NB4 (cell line): ENCODE results near the gene KAT2B.

Source experiments
- DNase-seq: peaks from one replicate; pipeline ENCODE4 v3.0.0; 2010; ENCODE audit warnings: low read depth
- H3K4me3 ChIP-seq: one replicate; pipeline ENCODE4 v1.5.1; 2011; ENCODE audit warnings: mild to moderate bottlenecking, low read depth, low read length, moderate library complexity
- CTCF ChIP-seq: IDR thresholded peaks from one replicate; pipeline ENCODE4 v1.5.1; 2012; ENCODE audit warnings: low read depth, low read length
- MAX ChIP-seq: IDR thresholded peaks from 2 replicates; pipeline ENCODE4 v1.6.1; 2011; ENCODE audit warnings: low read depth, low read length
- MYC ChIP-seq: IDR thresholded peaks from 2 replicates; pipeline ENCODE4 v1.6.1; 2011; ENCODE audit warnings: low read depth, low read length
- POLR2A ChIP-seq: IDR thresholded peaks from 2 replicates; pipeline ENCODE4 v1.6.1; 2011; ENCODE audit warnings: mild to moderate bottlenecking; ENCODE audit not compliant: insufficient read length; ENCODE audit errors: extremely low read depth

KAT2B gene

GRCh38 chr3:20039765-20040547 lies at the start of gene KAT2B:
KAT2B (plus strand) TSS chr3:20040446; CDS start chr3:20040478, 32 bp downstream.
- TF ChIP-seq CTCF (peak; percentile 30), MYC (no peak), POLR2A (peak; percentile 29), MAX (no peak)
- H3K4me3 ChIP-seq = peak within 1 kb of the TSS; percentile 78
- peak; percentile 87 for DNase-seq

- no peak for TF ChIP-seq POLR2A
- no peak for TF ChIP-seq MYC
- no peak for TF ChIP-seq CTCF
- TF ChIP-seq MAX = no peak
- no peak for DNase-seq
- no peak overlapping the region for H3K4me3 ChIP-seq
Observed at GRCh38 chr3:19994796-19995195, 45.5 kb upstream of the KAT2B start.

- H3K4me3 ChIP-seq = no peak overlapping the region
- no peak for TF ChIP-seq MYC
- no peak for TF ChIP-seq CTCF
- no peak for TF ChIP-seq POLR2A
- no peak for TF ChIP-seq MAX
- DNase-seq = no peak
Observed at GRCh38 chr3:19997502-19997901, 42.7 kb upstream of the KAT2B start.

- TF ChIP-seq MYC (no peak), POLR2A (no peak), MAX (no peak), CTCF (no peak)
- DNase-seq = no peak
- H3K4me3 ChIP-seq = no peak overlapping the region
Observed at GRCh38 chr3:20001932-20002331, 38.3 kb upstream of the KAT2B start.

- no peak overlapping the region for H3K4me3 ChIP-seq
- no peak for DNase-seq
- TF ChIP-seq MYC (no peak), MAX (no peak), CTCF (no peak), POLR2A (no peak)
Observed at GRCh38 chr3:20007960-20008359, 32.3 kb upstream of the KAT2B start.
